GM10847 (cell line): Measurements from ENCODE around the gene C17orf50.

Experiments
- POLR2A ChIP-seq: IDR thresholded peaks from 2 replicates; pipeline ENCODE4 v1.6.1; 2011; ENCODE audit not compliant: insufficient read length; ENCODE audit errors: extremely low read depth

C17orf50 gene

DNA sequence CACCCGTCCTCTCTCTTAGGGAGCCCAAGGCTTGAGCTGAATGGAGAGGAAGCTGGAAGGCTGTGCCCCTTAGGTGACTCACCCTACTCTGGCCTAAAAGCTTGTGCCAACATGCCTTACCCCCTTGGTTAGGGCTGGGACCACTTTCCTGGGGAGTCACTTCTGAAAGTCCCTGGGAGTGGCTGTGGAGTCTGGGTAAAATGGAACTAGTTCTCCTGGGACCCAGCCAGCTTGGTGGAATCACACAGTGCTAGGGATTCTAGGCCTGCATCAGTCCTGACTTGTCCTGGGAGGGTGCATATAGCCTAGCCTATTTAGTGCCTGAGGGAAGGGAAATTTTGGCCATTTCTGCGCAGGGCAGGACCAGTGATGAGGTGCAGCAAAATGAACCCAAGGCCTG, 24.2 kb downstream of the C17orf50 start:
- TF ChIP-seq POLR2A, result no peak

DNA sequence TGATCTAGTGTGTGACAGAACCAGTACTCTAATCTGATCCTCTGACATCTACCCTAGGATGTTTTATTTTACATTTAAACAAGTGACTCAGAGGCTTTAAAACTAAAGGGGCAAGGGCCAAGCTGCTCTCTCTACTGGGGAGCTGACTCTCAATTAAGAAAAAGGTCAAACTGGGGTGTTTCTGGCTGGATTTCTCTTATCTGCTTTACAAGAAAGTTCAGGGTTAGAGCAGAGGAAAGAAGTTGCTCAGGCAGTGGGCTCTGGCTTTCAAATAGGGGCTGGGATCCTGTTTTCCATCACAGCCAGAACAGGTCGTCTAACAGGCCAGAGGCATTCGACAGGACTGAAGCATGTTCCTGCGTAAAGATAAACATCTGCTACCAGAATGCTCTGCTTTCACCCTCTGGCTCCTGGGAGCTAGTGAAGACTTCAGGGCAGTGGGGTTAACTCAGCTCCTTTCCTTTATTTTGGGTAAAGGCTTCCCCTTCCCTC, 26.3 kb downstream of the C17orf50 start:
- TF ChIP-seq POLR2A, result no peak

DNA sequence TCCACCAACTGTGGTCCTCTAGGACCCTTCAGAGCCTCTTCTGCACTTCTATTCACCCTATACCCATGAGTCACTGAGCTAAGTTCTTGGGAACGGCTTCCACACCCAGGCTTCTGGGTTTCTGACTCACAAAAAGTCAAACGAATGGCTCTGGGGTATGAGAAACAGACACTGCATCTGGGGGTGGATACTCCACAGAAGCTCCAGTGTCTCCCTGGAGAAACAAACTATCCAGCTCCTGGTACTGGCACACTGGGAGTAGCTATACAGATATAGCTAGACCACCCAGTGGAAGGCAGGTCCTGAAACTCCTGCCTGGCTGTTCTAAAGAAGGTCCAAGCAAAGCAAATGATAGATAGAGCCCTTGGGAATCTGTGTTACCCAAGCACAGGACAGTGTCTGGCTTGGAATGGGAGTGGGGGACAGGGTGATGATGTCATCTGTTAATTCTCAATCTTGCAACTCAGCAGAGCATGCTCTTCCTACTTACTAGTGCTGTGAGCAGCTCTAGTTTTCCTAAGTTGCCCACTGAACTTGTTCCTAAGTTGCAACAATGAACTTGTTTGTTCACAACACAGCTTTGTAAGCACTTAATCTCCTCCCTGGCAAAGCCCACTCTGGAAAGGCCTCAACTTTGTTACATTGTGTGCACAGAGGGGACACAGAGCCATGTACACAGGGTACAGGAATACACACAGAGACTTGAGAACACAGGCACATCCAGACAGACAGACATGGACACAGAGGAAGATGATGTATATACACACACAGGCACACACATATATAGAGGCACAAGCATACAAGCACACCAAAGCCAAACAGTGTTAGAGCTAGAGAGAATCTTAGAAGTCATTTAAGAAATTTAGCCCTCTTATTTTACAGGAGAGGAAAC, 28.0 kb downstream of the C17orf50 start:
- no peak for TF ChIP-seq POLR2A

DNA sequence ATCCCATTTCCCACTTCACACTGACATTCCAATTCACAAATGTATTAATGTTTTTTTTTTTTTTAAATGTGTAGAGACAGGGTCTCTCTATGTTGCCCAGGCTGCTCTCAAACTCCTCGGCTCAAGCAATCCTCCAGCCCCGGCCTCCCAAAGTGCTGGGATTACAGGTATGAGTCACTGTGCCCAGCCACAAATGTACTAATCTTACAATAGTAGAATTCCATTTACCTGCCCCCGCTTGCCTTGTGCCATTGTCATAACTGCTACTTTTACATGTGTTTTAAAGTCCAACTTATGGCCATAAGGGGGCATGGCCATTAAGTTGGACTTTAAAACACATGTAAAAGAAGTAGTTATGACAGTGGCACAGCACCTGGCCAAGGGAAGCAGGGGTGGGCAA, 30.2 kb downstream of the C17orf50 start:
- TF ChIP-seq POLR2A, result no peak

DNA sequence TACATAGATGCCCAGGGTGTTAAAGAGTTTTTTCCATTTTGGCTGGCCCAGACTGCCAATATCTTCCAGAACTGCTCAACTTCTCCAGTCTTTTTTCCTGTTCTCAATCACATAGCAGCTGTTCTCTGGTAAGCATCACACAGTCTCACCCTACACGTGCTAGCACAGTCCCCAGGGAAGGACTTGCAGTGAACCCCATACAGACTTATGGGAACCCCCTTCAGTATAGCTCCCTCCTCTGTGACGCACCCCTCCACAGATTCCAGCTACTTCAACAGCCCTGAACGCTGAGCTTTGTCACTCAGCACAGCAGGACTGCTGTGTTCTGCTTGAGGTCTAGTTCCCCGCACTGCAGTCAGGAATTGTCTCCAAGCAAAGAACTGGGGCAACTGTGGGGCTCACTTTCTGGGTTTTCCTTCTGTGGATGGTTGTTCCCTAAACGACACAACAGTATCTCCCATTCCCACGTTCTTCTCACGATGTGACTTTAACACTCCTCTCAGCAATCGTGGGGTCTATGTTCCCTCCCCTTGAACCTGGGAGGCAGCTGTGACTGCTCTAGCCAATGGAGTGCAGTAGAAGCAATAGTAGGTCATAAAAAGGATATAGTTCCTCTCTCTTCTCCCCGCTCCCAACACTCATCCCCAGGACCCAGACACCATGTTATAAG, 31.1 kb downstream of the C17orf50 start:
- no peak for TF ChIP-seq POLR2A

DNA sequence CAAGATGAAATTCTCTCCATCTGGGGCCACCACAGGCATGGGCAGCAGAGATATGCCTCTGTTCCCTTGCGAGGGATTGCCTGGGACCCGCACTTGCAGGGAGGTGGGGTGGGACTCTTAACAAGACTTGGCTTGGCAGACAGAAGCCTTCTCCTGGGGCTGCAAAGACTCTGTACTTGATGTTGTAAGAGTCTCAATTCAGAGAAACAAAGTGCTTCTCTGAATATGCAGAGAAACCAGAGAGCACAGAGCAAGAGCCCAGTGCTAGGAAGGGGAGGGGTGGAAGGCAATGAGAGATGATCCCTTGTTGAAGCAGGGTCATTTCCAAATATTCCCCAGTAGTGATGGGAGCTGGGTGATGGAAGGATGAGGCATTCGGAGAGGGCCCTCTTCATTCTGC, 32.6 kb downstream of the C17orf50 start:
- TF ChIP-seq POLR2A, result no peak

DNA sequence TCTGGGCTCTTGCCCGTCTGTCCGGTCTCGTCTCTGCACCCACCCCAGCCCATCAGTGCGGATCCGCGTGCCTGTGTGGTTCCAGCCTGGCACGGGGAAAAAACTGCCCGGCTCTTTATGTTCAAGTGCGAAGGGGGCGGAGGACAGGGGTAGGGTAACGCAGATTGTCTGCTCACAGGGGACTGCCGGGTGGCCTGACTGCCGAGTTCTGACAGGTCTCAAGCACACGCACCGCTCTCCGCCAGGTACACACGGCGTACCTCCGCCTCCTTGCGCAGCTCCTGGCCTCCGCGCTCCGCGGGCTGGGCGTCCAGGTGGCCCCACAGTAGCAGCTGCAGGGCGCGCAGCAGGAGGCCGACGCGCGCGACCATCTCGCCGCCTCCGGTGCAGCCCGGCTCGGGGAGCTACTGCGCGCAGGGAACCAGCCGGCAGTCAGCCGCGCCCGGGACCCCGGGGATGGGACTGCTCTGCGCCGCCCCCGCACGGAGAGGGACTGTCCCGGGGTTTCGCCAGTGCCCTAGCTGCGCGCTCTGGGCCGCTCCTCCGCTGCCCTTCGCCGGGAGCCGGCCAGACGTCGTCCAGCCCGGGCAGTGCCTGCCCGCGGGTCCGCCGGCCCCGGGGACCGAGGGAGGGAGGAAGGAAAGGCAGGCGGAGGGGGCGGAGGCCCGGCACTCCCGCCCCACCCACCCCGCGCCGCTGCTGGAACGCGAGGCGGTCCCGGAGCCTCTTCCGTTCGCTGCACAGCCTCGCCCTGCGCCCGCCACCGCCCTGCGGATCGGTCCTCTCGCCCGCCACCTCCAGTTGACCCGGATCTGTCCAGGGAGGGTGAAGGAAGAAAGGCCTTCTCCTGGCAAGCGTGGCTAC, 34.6 kb downstream of the C17orf50 start, which contains the start of gene MMP28:
MMP28 (minus strand) TSS at position 635 of the 864 bp plus-strand sequence; CDS start at position 371, 264 bp downstream.
- TF ChIP-seq POLR2A, result no peak

DNA sequence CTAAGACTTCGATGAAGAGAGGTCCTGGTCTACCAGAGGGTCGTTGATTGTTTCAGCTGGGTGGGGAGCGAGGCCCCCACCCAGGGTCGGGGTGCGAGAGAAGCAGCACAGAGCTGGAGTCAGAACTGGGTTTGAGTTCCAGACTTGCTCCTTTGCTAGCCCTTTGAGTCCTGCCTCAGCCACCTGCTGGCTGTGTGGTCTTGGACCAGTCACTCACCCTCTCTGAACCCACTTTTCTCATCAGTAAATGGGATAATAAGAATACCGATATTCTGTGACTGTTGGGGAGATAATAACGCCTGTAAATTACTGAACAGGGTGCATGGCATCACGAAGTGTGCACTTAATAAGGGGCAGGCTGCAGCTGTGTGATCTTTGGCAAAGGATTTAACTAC, 35.2 kb downstream of the C17orf50 start:
- TF ChIP-seq POLR2A, result no peak

DNA sequence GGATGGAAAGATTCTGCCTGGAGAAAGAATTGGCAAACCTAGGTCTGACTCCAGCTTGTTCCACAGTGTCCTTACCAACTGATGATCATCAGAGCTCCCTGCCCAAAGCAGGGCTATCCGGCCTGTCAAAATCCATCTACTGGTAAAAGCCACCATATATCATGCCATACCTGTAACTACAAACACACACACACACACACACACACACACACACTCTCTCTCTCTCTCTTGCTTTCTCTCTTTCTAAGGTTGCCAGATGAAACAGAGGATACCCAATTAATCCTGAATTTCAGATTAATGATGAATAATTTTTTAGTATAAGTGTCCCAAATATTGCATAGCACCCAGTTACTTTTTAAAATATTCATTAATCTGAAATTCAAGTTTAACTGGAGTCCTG, 36.3 kb downstream of the C17orf50 start:
- no peak for TF ChIP-seq POLR2A

DNA sequence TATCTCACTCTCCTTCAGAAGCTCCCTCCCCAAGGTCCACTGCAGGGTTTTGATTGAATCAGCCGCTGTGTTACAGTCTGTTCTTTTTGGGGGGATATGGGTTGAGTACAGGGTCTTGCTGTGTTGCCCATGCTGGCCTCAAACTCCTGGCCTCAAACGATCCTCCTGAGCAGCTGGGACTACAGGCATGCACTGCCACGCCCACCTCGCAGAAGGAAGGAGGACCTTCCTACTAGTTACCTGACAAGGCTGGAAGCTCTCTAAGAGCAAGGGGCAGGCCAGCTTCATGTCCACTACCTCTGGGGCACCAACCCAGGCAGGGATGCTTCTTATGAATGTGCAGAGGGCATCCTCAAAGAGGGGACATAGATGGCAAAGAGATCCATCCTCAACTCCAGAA, 36.7 kb downstream of the C17orf50 start:
- TF ChIP-seq POLR2A, result no peak

DNA sequence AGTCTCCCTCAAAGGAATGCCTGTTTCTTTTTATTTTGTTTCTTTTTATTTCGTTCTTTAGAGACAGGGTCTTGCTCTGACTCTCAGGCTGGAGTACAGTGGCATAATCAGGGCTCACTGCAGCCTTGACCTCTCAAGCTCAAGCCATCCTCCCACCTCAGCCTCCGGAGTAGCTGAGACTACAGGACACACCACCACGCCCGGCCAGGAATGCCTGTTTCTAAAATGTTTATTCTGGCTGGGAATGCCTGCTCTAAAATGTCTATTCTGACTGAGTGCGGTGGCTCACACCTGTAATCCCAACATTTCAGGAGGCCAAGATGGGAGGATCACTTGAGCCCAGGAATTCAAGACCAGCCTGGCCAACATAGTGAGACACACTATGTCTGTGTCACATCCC, 37.2 kb downstream of the C17orf50 start:
- TF ChIP-seq POLR2A, result no peak

DNA sequence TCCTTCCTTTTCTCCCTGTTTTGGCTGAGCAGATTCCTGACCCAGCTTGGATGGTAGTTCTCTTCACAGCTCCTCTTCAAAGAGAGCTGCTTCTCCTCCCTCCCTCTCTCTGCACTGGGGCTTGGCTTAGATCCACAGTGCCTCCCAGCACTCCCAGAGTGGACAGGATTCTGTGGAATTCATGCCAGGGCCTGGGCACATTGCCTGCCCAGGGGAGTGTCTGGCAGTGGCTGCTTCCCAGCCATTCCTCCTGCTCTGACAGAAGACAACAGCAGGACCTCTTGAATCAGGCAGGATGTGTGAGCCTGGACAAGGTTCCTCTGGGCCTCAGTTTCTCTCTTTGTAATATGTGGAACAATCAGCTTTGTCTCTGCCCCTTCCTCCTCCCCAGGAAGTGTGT, 39.3 kb downstream of the C17orf50 start:
- TF ChIP-seq POLR2A, result no peak

DNA sequence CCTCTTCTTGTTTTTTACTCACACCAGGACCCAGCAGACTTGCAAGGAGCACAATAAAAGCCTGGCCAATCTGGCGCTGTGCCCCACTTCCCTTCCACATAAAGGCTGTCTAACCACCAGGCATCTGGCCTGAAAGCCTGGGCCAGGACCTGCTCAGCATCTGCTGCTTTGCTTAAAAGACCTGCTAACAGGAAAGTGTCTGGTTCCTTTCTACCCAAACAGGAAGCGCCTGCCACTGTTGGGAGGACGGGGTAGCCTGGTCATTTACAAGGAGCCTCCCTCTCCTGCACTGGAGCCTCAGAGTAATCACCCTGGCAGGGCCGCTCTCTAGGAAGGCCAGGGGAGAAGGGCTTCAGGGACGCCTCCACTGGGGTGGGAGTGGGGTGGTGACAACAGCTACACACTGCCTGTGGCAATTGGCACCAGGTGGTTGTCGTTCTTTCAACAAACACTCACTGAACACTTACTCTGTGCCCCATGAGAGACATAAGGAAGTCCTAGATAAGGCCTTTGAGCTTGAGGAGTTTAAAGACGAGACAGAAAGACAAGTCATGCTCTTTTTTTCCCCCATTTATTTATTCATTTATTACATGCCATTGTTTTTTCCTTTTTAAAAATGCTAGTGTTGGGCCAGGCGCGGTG, 41.0 kb downstream of the C17orf50 start:
- TF ChIP-seq POLR2A, result no peak

DNA sequence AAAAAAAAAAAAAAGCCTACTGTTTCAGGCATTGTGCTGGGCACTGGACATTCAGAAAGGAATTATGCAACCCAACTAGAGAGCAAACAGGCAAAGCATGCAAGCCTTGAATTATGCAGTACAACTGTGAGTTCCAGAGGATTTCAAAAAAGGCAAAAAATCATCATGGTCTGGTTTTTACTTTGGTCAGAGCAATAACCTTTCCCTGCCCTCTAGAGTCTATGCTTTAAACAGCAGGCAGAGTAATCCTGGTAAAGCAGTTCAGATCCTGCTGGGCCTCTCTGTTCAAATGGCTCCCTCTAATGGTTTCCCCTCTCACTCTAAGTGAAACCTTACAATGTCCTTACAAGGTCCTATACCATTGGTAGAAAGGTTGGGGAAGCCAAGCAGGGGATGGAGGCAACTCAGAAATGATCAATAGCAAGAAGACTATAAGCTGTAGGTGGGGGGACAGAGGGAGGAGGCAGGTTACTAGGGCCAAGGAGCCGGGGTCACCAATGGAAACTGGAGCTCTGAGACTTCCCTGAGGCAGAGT, 44.0 kb downstream of the C17orf50 start:
- TF ChIP-seq POLR2A, result no peak
